GM12878 (cell line): ENCODE measurements around the gene CD244. TPM values are rescaled to one million over a fixed set of nuclear protein-coding genes. Genes with fewer than 3 reads are reported as not detected.

Experiments
- ATAC-seq: fragments of 200-7000 bp; cut with Tn5 transposase; 3 replicates; pipeline ENCODE4 v1.9.1; 2020; ENCODE audit warnings: mild to moderate bottlenecking, moderate library complexity
- BruUV-seq: library from RNA; stranded (reverse); fragments of 400-500 nt; replicated peaks from 2 replicates; lab custom pipeline; 2021; lab: Mats Ljungman, UMichigan
- CTCF ChIA-PET: fragments of 300-600 bp; sonication (Branson Sonifier 250); formaldehyde crosslinking; extraction: SDS; loops from one replicate; lab custom pipeline; 2021; ENCODE audit warnings: inconsistent platforms; lab: Yijun Ruan, JAX
- POLR2A ChIA-PET: fragments of 350-600 bp; formaldehyde crosslinking; extraction: SDS; loops from one replicate; lab custom pipeline; 2021; ENCODE audit warnings: inconsistent platforms; lab: Charles Lee
- RAD21 ChIA-PET: fragments of 300-600 bp; sonication (Branson Sonifier 250); formaldehyde crosslinking; loops from one replicate; lab custom pipeline; 2023; ENCODE audit warnings: antibody characterized with exemption; ENCODE audit not compliant: unreplicated experiment; lab: Charles Lee
- SMC1A ChIA-PET: fragments of 300-600 bp; sonication (Branson Sonifier 250); formaldehyde crosslinking; loops from one replicate; lab custom pipeline; 2023; ENCODE audit not compliant: unreplicated experiment, uncharacterized antibody; lab: Charles Lee
- DNase-seq: peaks from one replicate; pipeline ENCODE4 v3.0.0-alpha.2; 2011; ENCODE audit warnings: low read depth, low spot score
- FAIRE-seq: peaks from 3 replicates; lab custom pipeline; 2011; peaks lifted over from hg19 to GRCh38; lab: Jason Lieb, UNC
- H2AFZ ChIP-seq: 2 replicates; pipeline ENCODE4 v1.6.0; 2011; ENCODE audit warnings: low read depth, low read length, control low read depth; ENCODE audit not compliant: control insufficient read depth
- H3K27ac ChIP-seq: 2 replicates; pipeline ENCODE4 v1.5.1; 2011; ENCODE audit warnings: control low read depth; ENCODE audit not compliant: control insufficient read depth, insufficient read depth
- H3K27me3 ChIP-seq, 2 experiments: replicated peaks in 1 of 2; 2 replicates each; pipeline versions ENCODE4 v1.6.0 to v1.6.1; 2011; ENCODE audit warnings: low read length in 1 of 2; ENCODE audit not compliant: control insufficient read depth in 2 of 2, insufficient read depth in 2 of 2
- H3K36me3 ChIP-seq, 2 experiments: 2 replicates each; pipeline ENCODE4 v1.5.1; 2011; ENCODE audit warnings: low read length in 1 of 2; ENCODE audit not compliant: control insufficient read depth in 2 of 2, insufficient read depth in 2 of 2
- H3K4me1 ChIP-seq: 2 replicates; pipeline ENCODE4 v1.6.1; 2011; ENCODE audit warnings: mild to moderate bottlenecking, low read length, moderate library complexity, mixed read lengths; ENCODE audit not compliant: control insufficient read depth, insufficient read depth
- H3K4me2 ChIP-seq: 2 replicates; pipeline ENCODE4 v1.6.0; 2011; ENCODE audit warnings: control low read depth; ENCODE audit not compliant: control insufficient read depth, insufficient read depth
- H3K4me3 ChIP-seq: fragments of 200-600 bp; sonication (generic); 2 replicates; pipeline ENCODE4 v1.5.1; 2016
- H3K79me2 ChIP-seq: 2 replicates; pipeline ENCODE4 v1.6.0; 2011; ENCODE audit warnings: low read length; ENCODE audit not compliant: control insufficient read depth, insufficient read depth
- H3K9ac ChIP-seq: 2 replicates; pipeline ENCODE4 v1.8.0; 2011; ENCODE audit warnings: low read length, control low read depth, mixed read lengths; ENCODE audit not compliant: control insufficient read depth, insufficient read depth
- H3K9me3 ChIP-seq: replicated peaks from 3 replicates; pipeline ENCODE4 v1.5.1; 2011; ENCODE audit warnings: mild to moderate bottlenecking, low read length; ENCODE audit not compliant: control insufficient read depth, insufficient read depth
- H4K20me1 ChIP-seq: 2 replicates; pipeline ENCODE4 v1.6.0; 2011; ENCODE audit not compliant: control insufficient read depth, insufficient read depth
- CBX3 ChIP-seq: fragments of 200-600 bp; sonication (generic); IDR thresholded peaks from 2 replicates; pipeline ENCODE4 v1.6.1; 2016; ENCODE audit warnings: low read depth, borderline replicate concordance
- EED ChIP-seq: sonication (generic); IDR thresholded peaks from 2 replicates; pipeline ENCODE4 v1.6.1; 2016; ENCODE audit warnings: antibody characterized with exemption, low read depth
- ETV6 ChIP-seq, 2 experiments: fragments of 450-650 bp in 1 of 2; IDR thresholded peaks in 1 of 2; conservative IDR thresholded peaks in 1 of 2; 2 replicates each; pipeline ENCODE4 v1.6.1; 2014; ENCODE audit warnings: antibody characterized with exemption in 1 of 2, borderline replicate concordance in 1 of 2, low read depth in 1 of 2, mild to moderate bottlenecking in 1 of 2, moderate library complexity in 1 of 2
- FOXK2 ChIP-seq: fragments of 450-650 bp; IDR thresholded peaks from 2 replicates; pipeline ENCODE4 v1.6.1; 2017; ENCODE audit warnings: mild to moderate bottlenecking, moderate library complexity
- HDAC2 ChIP-seq: fragments of 200-600 bp; sonication (generic); IDR thresholded peaks from 2 replicates; pipeline ENCODE4 v1.6.1; 2017
- HSF1 ChIP-seq: fragments of 150-350 bp; IDR thresholded peaks from 2 replicates; pipeline ENCODE4 v1.6.1; 2014; ENCODE audit warnings: mild to moderate bottlenecking, low read depth, low read length
- RBBP5 ChIP-seq: fragments of 200-600 bp; sonication (generic); conservative IDR thresholded peaks from 2 replicates; pipeline ENCODE4 v1.6.1; 2016
- RFX5 ChIP-seq: IDR thresholded peaks from 2 replicates; pipeline ENCODE4 v1.6.1; 2011; ENCODE audit warnings: low read depth, low read length, improper control_type of control experiment
- SRF ChIP-seq, 2 experiments: IDR thresholded peaks; 2 replicates each; pipeline ENCODE4 v1.6.1; 2011; ENCODE audit warnings: low read depth in 2 of 2, low read length in 2 of 2, mild to moderate bottlenecking in 1 of 2, moderate library complexity in 1 of 2
- SUPT20H ChIP-seq: IDR thresholded peaks from 2 replicates; pipeline ENCODE4 v1.6.1; 2011; ENCODE audit warnings: low read depth, mild to moderate bottlenecking, low read length, moderate library complexity, borderline replicate concordance; ENCODE audit not compliant: control insufficient read depth
- WGBS: methylation state at CpG from one replicate; pipeline ENCODE4 v1.1.6; 2016; ENCODE audit warnings: low lambda C conversion rate; ENCODE audit not compliant: insufficient replicate concordance, insufficient coverage; ENCODE audit errors: missing lambda C conversion rate; 5-methylcytosine and 5-hydroxymethylcytosine counted together
- in situ Hi-C: fragments of 300-500 bp; cut with MboI; formaldehyde crosslinking; loops from 9 replicates; pipeline ENCODE4 v1.14.3; 2018; ENCODE audit warnings: mixed read lengths
- intact Hi-C: fragments of 100-400 bp; cut with micrococcal nuclease; formaldehyde crosslinking; loops from one replicate; pipeline ENCODE4 v1.14.2; 2022; ENCODE audit not compliant: unreplicated experiment
- polyA plus RNA-seq, 11 experiments: library from polyadenylated mRNA; depleted of rRNA in 4 of 11; unstranded in 6 of 11; stranded (reverse) in 5 of 11; fragments of >200 nt; fragmentation: Nextera tagmentation in 4 of 11; fragmentation: Illumina TruSeq in 1 of 11; extraction: Ambion mirVana in 4 of 11; extraction: Trizol in 1 of 11; gene quantifications; 1 replicate in 1 of 11; 2 replicates in 10 of 11; pipeline versions ENCODE4 v1.2.1 to v1.2.3, GENCODE V29; 2011 to 2016; ENCODE audit warnings: inconsistent platforms in 2 of 11, missing spikeins in 2 of 11, low read depth in 1 of 11
- total RNA-seq, 4 experiments: library from RNA; depleted of rRNA in 3 of 4; stranded (reverse); fragments of >200 nt in 3 of 4; fragmentation: Illumina TruSeq in 1 of 4; extraction: Trizol in 1 of 4; gene quantifications; 2 replicates each; pipeline versions ENCODE4 v1.2.1 to v1.2.3, GENCODE V29; 2013 to 2021
- TF ChIP-seq, protein P1 (sequence below): IDR thresholded peaks from 2 replicates; pipeline ENCODE4 v1.6.1; 2012; ENCODE audit warnings: low read depth, low read length, improper control_type of control experiment
- TF ChIP-seq, protein P2 (sequence below): fragments of 450-650 bp; conservative IDR thresholded peaks from 2 replicates; pipeline ENCODE4 v1.6.1; 2017; ENCODE audit warnings: mild to moderate bottlenecking, moderate library complexity
- TF ChIP-seq, protein P3 (sequence below): fragments of 450-650 bp; IDR thresholded peaks from 2 replicates; pipeline ENCODE4 v1.6.1; 2018; ENCODE audit warnings: mild to moderate bottlenecking, low read depth, moderate library complexity; ENCODE audit not compliant: partially characterized antibody

Gene CD244
- total and polyA plus RNA-seq, 10 of the 15 experiments (the other 5 are each of a cell fraction or from before 2014, with no cell fraction given) = 0.24 to 13.6 (median 0.73) TPM

- H3K79me2 ChIP-seq = no peaks in the 10 kb centered on the region
- H3K36me3 ChIP-seq = no peaks in the 10 kb centered on the region; a peak in 1 of 4 replicates
- H3K4me2 ChIP-seq = no peak overlapping the region
- ChIA-PET SMC1A (interaction anchor here (0.6 to 13.7 kb wide), 4 partner anchors 20 to 211 kb away, joined by 3 to 229 read pairs (median 3); partner anchors contain the start of gene ARHGAP30), CTCF (interaction anchor here (1.5 to 5.8 kb wide), 3 partner anchors 24 to 131 kb away, joined by 3 to 38 read pairs (median 8); partner anchors contain the start of gene ITLN2), RAD21 (interaction anchor here (1.0 to 1.3 kb wide), 3 partner anchors 9 to 132 kb away, joined by 3 to 4 read pairs (median 4); no protein-coding TSS in a partner anchor), POLR2A (interaction anchor here (1.0 to 1.4 kb wide), 2 partner anchors 10 to 14 kb away, joined by 3 to 4 read pairs; no protein-coding TSS in a partner anchor)
- ATAC-seq = no peak
- TF ChIP-seq FOXK2 = no peak
- TF ChIP-seq CBX3 = no peak
- no peak for TF ChIP-seq RBBP5
- TF ChIP-seq RFX5 = no peak
- no peak for TF ChIP-seq EED
- no peak for TF ChIP-seq SUPT20H
- TF ChIP-seq, protein P1, sequence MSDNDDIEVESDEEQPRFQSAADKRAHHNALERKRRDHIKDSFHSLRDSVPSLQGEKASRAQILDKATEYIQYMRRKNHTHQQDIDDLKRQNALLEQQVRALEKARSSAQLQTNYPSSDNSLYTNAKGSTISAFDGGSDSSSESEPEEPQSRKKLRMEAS = no peak
- TF ChIP-seq, protein P2, sequence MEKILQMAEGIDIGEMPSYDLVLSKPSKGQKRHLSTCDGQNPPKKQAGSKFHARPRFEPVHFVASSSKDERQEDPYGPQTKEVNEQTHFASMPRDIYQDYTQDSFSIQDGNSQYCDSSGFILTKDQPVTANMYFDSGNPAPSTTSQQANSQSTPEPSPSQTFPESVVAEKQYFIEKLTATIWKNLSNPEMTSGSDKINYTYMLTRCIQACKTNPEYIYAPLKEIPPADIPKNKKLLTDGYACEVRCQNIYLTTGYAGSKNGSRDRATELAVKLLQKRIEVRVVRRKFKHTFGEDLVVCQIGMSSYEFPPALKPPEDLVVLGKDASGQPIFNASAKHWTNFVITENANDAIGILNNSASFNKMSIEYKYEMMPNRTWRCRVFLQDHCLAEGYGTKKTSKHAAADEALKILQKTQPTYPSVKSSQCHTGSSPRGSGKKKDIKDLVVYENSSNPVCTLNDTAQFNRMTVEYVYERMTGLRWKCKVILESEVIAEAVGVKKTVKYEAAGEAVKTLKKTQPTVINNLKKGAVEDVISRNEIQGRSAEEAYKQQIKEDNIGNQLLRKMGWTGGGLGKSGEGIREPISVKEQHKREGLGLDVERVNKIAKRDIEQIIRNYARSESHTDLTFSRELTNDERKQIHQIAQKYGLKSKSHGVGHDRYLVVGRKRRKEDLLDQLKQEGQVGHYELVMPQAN = no peak
- TF ChIP-seq, protein P3, sequence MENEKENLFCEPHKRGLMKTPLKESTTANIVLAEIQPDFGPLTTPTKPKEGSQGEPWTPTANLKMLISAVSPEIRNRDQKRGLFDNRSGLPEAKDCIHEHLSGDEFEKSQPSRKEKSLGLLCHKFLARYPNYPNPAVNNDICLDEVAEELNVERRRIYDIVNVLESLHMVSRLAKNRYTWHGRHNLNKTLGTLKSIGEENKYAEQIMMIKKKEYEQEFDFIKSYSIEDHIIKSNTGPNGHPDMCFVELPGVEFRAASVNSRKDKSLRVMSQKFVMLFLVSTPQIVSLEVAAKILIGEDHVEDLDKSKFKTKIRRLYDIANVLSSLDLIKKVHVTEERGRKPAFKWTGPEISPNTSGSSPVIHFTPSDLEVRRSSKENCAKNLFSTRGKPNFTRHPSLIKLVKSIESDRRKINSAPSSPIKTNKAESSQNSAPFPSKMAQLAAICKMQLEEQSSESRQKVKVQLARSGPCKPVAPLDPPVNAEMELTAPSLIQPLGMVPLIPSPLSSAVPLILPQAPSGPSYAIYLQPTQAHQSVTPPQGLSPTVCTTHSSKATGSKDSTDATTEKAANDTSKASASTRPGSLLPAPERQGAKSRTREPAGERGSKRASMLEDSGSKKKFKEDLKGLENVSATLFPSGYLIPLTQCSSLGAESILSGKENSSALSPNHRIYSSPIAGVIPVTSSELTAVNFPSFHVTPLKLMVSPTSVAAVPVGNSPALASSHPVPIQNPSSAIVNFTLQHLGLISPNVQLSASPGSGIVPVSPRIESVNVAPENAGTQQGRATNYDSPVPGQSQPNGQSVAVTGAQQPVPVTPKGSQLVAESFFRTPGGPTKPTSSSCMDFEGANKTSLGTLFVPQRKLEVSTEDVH = no peak
- no peak for TF ChIP-seq HDAC2
- TF ChIP-seq HSF1 = no peak
- no peak for TF ChIP-seq SRF (IDR thresholded peaks at IDR 0.05; ENCODE audit: low read depth in 2 of 2, low read length in 2 of 2)
- TF ChIP-seq ETV6 (conservative IDR thresholded peaks at IDR 0.05 in 1 of 2, IDR thresholded peaks at IDR 0.05 in 1 of 2; ENCODE audit: borderline replicate concordance in 1 of 2, low read depth in 1 of 2) = no peak
- no peaks in the 10 kb centered on the region for H3K27me3 ChIP-seq
- no peak for DNase-seq
- H3K9me3 ChIP-seq = no peaks in the 10 kb centered on the region
- 61% methylated on average over 5 of the region's 5 CpGs for WGBS
- FAIRE-seq = no peak
- no peak overlapping the region for H3K9ac ChIP-seq
- H3K4me3 ChIP-seq = no peak overlapping the region
- no peak overlapping the region for H3K27ac ChIP-seq
- no TSS peak for BruUV-seq
- H2AFZ ChIP-seq = no peak overlapping the region
- intact Hi-C loops (no loop called here), in situ Hi-C loops (no loop called here)
- no peaks in the 10 kb centered on the region for H4K20me1 ChIP-seq
- H3K4me1 ChIP-seq = peaks cover 29% of the 10 kb centered on the region
Observed at GRCh38 chr1:160859166-160859565, 3.5 kb downstream of the CD244 start.
